ENCODE data around the gene GBF1.
"Not testable (repeated sequence)": the region's sequence is repeated elsewhere in the genome, so short reads cannot be mapped to it uniquely, and the experiment has no call there.

Gene GBF1, protein sequence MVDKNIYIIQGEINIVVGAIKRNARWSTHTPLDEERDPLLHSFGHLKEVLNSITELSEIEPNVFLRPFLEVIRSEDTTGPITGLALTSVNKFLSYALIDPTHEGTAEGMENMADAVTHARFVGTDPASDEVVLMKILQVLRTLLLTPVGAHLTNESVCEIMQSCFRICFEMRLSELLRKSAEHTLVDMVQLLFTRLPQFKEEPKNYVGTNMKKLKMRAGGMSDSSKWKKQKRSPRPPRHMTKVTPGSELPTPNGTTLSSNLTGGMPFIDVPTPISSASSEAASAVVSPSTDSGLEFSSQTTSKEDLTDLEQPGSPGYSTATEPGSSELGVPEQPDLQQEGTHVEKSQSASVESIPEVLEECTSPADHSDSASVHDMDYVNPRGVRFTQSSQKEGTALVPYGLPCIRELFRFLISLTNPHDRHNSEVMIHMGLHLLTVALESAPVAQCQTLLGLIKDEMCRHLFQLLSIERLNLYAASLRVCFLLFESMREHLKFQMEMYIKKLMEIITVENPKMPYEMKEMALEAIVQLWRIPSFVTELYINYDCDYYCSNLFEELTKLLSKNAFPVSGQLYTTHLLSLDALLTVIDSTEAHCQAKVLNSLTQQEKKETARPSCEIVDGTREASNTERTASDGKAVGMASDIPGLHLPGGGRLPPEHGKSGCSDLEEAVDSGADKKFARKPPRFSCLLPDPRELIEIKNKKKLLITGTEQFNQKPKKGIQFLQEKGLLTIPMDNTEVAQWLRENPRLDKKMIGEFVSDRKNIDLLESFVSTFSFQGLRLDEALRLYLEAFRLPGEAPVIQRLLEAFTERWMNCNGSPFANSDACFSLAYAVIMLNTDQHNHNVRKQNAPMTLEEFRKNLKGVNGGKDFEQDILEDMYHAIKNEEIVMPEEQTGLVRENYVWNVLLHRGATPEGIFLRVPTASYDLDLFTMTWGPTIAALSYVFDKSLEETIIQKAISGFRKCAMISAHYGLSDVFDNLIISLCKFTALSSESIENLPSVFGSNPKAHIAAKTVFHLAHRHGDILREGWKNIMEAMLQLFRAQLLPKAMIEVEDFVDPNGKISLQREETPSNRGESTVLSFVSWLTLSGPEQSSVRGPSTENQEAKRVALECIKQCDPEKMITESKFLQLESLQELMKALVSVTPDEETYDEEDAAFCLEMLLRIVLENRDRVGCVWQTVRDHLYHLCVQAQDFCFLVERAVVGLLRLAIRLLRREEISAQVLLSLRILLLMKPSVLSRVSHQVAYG (N-terminal part only)

DNA sequence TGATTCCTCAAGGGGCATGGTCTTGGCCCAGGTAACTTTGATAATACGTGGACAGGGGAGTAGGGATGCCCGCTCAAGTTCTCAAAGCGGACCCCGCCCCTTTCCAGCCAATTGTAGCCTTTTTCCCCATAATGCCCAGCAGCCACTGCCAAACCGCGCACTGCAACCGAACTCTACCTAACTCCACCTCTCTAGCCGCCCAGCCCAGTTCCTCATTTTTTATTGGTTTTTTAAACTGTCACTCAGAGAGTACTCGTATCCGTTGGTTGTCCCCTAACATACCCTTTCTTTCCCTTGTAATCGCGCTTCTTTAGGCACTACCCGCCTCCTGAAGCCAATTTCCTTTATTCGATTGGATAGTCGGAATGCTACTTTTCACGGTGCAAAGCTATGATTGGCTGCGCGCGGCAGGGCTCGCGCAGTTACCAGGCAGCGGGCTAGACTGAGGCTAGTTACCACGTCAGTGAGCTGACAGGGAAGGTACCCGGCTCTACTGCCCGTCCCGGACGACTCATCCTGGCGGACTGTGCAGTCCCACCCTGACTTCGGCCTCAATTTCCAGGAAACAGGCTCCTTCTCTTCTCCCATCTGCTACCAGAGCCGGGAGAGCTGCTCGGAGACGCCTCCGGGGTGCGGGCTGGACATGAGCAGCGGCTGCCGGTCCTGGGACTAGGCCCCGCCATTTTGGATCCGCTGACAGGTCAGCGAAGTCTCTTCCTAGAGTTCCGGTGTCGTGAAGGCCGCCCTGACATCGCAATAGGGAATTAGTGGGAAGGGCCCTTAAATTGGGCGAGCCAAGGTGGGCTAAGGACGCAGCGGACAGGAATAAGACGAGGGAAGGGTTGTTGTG, at the start of gene GBF1:
Gene GBF1, plus strand, starts transcription at position 451 of the 850 bp plus-strand sequence. CDS start 13,407 bp downstream, outside the sequence.
- DNase-seq = peak; percentile 93

DNA sequence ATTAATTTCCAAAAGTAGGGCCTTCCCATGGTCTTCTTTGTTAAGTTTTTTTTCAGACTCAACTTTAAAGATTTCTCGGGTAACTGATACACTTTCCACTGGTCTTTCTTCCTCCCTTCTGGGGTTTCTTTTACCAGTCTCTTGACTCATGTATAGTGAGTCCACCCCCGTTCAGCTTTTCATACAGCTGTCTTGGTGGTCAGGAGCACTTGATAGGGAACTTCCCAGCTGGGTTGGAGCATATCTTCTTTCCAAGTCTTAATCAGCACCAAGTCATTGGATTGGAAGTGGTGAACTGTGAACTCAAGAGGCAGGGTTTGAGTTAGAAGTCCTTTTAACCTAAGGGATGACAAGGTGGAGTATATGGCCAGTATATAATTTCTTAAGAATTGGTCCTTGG, 48.4 kb upstream of the GBF1 start:
- no peak for DNase-seq

DNA sequence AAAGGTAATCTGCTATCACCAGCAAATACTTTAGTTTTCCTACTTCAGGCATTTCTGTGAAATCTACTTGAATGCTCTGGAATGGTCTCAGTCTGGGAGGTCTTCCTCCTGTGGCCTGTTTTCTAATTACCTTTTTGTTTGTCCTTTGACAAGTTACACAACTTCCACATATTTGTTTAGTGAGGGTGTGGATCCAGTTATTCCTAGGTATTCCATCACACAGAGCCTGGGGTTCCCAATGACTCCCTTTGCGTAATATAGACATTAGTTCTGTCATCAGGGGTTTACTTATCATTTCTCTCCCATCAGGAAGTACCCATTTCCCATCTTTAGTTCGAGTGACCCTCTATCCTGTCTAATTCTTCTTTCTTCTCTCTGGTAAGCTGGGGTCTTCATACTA, 47.3 kb upstream of the GBF1 start:
- no peak for DNase-seq

DNA sequence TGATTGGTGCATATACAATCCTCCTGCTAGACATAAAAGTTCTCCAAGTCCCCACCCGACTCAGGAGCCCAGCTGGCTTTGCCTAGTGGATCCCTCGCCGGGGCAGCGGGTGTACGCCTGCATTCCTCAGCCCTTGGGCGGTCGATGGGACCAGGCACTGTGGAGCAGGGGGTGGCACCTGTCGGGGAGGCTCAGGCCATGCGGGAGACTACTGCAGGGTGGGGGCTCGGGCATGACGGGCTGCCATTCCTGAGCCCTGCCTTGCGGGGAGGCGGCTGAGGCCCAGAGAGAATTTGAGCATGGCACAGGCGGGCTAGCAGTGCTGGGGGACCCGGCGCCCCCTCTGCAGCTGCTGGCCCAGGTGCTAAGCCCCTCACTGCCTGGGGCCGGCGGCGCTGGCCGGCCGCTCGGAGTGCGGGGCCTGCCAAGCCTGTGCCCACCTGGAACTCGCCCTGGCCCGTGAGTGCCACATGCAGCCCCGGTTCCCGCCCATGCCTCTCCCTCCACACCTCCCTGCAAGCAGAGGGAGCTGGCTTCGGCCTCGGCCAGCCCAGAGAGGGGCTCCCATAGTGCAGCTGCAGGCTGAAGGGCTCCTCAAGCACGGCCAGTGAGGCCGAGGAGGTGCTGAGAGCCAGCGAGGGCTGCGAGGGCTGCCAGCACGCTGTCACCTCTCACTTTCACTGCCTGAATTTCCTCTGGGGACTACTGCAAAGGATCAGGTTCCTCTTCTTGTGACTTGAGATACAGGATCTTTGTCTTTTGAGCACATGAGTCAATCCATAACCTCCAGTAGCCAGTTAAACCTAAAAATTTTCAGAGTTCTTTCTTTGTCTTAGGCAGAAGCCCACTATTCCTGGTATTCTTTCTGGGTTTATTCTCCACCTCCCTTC, 44.3 kb upstream of the GBF1 start:
- no peak for DNase-seq

DNA sequence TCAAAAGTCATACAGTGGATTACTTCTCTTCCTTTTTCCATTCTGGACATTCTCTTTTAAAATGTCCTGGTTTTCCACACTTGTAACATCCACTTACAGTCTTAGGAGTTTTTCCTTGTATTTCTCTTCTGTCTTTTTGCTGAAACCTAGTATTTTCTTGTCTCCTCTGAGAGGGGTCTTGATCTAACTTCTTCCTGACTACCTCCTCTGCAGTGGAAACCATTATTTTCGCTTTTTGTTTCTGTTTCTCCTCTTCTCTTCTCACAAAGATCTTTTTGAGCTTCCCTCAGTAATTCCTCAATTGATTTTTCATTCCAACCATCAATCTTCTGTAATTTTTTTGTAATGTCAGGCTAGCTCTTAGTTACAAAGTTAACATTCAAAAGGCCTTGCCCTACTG, 42.9 kb upstream of the GBF1 start:
- no peak for DNase-seq

DNA sequence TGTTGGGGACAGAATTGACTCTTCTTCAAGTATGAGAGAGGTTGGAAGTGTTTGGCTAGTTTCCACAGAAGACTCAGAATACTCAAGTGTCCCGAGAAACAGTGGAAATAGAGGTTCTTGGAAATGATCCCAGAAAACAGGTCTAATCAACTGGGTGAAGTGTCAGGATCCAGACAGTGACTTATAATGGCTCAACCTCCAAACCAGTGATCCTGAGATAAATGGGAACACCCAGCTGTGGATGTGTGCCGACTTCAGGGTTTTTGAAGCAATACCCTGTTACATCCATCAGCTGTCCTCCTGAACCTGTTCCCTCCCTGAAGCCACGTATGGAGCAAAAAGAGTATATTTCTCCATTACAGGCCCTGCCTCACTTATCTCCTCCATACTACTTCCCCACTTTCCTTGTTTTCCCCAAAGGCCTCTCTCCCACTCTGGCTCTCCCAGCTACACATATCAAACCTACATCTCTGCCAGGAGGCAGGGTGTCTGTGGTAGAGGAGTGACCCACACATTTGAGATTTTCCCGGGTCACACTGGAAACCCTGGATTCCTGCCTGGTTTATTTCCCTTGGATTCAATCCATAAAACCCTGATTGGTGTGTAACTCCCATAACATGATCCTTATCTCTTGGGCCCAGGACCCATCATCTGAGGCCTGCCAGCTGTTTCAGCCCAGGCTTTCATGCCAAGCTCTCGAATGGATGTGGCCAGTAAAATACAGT, 36.9 kb upstream of the GBF1 start:
- DNase-seq = peak; percentile 9

DNA sequence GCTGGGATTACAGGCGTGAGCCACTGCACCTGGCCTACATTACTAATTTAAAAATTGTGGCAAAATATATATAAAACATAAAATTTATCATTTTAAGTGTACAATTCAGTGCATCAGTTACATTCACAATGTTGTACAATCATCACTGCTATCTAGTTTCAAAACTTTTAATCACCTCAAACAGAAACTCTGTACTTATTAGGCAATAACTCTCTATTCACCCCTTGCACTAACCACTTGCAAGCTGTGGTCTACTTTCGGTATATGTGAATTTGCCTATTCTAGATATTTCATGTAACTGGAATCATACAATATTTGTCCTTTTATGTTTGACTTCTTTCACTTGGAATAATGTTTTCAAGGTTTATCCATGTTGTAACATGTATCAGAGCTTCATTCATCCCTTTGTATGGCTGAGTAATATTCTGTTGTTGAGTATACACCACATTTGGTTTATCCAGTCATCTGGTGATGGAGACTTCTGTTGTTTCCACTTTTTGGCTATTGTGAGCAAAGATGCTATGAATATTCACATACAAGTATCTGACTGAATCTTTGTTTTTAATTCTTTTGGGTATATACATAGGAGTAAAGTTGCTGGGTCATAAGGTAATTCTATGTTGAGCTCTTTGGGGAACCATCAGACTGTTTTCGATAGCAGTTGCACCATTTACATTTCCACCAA, 33.6 kb upstream of the GBF1 start:
- DNase-seq = no peak

DNA sequence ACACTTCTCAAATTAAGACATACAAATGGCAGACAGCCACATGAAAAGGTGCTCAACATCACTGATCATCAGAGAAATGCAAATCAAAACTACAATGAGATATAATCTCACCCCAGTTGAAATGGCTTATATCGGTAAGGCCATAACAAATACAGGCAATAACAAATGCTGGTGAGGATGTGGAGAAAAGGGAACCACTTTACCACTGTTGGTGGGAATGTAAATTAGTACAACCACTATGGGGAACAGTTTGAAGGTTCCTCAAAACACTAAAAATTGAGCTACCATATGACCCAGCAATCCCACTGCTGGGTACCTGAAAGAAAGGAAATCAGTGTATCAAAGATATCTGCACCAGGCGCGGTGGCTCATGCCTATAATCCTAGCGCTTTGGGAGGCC, 31.7 kb upstream of the GBF1 start:
- not testable (repeated sequence) for DNase-seq

DNA sequence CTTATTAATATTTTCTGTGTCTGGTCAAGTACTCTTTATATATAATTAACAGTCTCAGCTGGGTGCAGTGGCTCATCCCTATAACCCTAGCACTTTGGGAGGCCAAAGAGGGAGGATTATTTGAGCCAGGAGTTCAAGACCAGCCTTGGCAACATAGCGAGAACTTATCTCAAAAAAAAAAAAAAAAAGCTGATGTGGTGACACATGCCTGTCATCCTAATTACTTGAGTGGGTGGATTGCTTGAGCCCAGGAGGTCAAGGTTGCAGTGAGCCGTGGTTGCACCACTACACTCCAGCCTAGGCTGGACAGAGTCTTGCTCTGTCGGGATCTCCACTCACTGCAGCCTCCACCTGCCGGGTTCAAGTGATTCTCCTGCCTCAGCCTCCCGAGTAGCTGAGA, 26.0 kb upstream of the GBF1 start:
- DNase-seq = no peak

DNA sequence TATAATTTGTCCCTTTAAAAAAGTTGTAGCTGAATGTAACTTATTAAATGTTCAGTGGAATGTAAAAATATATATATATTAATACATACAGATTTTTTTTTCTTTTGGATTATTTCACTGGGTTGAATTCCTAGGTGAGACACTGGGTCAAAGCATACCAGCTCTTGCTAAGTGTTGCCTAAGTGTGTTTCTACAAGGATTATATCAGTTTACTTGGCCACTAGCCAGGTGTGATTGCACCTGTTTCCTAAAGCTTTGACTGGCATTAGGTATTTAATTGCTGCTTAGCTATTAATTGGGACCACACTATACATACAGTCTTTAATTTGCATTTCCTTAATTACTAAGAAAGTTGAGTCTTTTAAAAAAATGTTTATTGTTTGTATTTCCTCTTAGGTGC, 24.7 kb upstream of the GBF1 start:
- peak; percentile 56 for DNase-seq

DNA sequence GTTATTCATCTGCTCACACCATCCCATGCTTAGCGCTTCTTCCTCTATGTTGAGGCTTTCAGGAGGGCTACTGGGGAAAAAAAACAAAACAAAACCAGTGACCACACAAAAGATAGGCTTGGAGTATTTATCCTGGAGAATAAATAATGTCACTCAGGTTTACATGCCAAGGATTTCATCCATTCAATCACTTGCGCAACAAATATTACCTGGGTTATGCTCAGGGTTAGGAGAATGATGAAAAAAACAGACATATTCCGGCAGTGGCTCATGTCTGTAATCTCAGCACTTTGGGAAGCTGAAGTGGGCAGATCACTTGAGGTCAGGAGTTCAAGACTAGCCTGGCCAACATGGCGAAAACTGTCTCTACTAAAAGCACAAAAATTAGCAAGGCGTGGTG, 22.5 kb upstream of the GBF1 start:
- DNase-seq = no peak

DNA sequence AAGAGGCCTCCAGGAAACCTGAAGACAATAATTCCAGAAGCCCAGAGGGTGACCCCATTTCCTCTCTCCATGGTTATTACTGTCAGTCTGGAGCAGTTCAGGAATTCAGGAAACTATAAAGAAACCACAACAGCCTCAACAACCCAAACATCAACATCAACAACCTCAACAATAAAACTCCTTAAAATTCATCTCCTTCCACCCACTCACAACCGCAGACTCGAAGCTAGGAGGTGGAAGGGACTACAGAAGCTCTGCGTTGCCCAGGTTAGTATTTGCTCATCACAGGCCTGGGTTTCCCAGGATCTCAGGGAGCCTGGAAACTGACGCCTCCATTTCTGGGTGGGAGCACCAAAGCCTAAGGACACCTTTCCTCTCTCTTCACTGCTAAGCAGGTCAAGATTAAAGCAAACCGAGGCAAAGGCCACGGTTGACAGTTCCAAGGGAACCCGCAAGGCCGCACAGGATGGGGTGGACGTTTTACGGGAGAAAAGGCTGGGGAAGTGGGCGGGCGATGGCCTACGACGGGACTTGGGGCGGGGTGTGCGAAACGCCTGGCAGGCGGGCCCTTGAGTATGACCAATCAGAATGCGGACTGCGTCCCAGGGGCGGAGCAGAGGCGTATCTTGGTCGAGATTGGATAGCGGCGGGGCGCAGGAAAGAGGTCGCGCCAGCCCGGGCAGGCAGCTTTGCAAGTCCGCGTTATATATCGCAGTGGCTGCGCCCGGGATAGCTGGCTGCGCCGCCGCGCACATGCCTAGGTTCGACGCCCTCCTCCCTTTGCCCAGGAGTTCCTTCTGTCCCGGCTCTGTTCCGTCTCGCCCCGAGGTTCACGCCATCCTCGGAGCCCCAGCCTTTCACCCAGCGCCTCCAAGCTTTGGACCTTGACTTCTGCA, 19.4 kb upstream of the GBF1 start, which contains the start of gene ELOVL3:
Gene ELOVL3, plus strand, starts transcription at position 654 of the 896 bp plus-strand sequence. CDS start 250 bp downstream, outside the sequence.
- DNase-seq = no peak

DNA sequence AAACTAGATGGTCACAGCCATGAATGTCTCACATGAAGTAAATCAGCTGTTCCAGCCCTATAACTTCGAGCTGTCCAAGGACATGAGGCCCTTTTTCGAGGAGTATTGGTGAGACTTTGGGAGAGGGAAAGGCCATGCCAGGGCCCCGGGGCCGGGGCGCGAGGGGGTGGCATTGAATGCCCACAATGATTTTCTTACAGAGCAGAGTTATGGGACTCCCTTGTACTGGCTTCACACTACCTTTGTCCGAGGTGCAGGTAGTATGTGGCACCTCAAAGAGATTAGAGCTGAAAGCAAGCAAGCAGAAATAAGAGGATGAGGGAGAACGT, 18.8 kb upstream of the GBF1 start:
- DNase-seq = no peak

DNA sequence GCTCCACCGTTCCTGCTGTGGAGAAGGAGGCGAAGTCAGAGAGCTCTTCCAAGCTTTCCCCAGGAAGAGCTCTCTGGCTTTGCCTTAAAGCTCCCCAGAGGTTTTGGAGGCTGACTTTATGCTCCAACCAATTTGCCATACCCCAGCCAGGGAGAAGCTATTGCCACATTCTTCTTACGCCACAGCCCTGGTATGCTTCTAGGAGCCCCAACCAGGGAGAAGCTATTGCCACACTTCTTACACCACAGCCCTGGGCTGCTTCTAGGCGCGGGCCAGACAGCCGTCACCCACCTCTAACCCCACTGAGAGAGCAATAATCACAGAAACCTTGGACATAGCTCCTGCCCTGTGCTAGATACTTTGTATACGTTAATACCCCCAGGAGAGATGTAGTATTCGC, 18.3 kb upstream of the GBF1 start:
- DNase-seq = no peak

DNA sequence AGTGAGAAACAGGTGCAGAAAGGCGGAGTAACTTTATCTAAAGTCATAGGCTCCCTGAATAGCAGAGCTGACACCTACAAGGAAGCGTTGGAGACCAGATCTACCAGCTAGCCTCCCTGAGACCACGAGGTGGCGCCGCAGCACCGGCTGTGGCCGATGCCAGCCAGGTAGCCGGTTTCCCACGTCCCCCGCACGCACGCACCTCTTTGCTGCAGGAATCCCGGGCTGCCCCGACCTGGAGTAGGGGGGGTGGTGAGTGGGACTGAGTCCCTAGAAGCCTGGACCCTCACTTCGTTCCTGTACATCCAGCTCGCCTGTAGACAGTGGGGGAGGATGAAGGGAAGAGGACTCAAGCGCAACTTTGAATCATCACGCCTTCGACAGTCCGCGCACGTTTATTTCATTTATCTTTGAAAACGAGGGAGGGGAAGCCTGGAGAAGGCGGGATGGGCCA, 15.5 kb upstream of the GBF1 start:
- DNase-seq = peak; percentile 51

DNA sequence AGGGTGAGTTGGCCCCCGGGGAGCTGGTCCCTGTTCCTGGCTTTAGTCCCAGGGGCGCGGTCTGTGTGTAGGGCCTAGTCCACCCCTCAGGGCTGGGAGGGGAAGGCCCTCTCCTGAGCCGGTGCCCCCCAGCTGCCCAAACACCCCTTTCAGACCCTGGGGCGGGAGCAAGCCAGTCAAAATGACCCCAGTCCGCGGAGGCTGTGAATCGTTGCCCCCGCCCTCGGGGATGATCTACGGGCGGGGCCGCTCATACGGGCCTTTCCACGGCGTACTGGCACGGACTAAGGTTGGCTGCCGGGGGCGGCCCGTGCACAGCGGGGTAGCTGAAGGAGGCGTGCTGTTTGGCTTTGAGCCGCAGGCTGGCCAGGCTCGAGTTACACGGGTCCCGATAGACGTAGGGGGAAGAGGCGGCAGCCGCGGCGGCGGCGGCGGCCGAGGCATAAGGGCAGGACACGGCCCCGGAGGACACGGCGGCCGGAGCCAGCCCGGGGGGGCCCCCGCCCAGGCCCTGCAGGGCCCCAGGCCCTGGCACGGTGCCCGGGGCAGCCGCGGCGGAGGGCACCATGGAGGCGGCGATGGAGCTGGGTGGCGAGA, 15.0 kb upstream of the GBF1 start:
- peak; percentile 39 for DNase-seq

DNA sequence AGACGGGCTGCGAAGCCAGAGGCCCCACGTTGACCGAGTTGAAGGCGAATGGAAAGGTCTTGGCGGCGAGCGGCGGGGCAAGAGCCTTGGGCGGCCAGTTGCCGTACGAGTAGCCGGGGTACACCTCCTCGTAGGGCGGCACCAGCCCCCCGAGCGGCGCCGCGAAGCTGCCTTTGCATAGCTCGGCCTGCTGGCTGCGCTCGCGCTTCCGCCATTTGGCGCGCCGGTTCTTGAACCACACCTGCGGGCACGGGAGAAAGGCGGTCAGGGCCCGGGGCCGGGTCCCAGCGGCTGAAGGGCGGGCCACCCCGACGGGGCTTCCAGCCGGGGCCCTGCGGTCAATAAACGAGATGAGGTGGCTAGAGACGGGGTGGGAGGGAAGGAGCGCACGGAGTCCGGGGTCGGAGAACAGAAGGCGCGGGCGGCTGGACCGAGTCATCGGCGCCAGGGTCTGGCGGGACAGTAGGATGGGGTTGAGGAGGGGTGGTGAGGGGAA, 14.4 kb upstream of the GBF1 start:
- peak; percentile 18 for DNase-seq
